ENCODE measurements around the gene AGFG2.

The AGFG2 gene

GRCh38 chr7:100585511-100586265 lies 46.7 kb downstream of the AGFG2 start, which contains the start of gene LRCH4:
LRCH4 (minus strand) TSS chr7:100586129; CDS start chr7:100586100, 29 bp downstream.
- DNase-seq (ENCODE audit: low read depth in 2 of 2), result no peak

GRCh38 chr7:100586266-100587025 lies 47.4 kb downstream of the AGFG2 start, which contains the start of gene FBXO24:
FBXO24 (plus strand) TSS chr7:100586328; CDS start chr7:100586626, 298 bp downstream.
- peak; percentile 100 for DNase-seq (ENCODE audit: low read depth in 2 of 2)

GRCh38 chr7:100588438-100588837 lies 49.4 kb downstream of the AGFG2 start:
- no peak for DNase-seq (ENCODE audit: low read depth in 2 of 2)

- no peak for DNase-seq (ENCODE audit: low read depth in 2 of 2)
These were observed 50.4 kb downstream of the AGFG2 start for GRCh38 chr7:100589341-100589947.

- DNase-seq (ENCODE audit: low read depth in 2 of 2), result no peak
These were observed 51.2 kb downstream of the AGFG2 start for GRCh38 chr7:100590077-100590737.

GRCh38 chr7:100591596-100591995 lies 52.6 kb downstream of the AGFG2 start:
- DNase-seq (ENCODE audit: low read depth in 2 of 2), result no peak

- DNase-seq (ENCODE audit: low read depth in 2 of 2), result no peak
These were observed 56.2 kb downstream of the AGFG2 start for GRCh38 chr7:100595188-100595587.

- no peak for DNase-seq (ENCODE audit: low read depth in 2 of 2)
These were observed 59.4 kb downstream of the AGFG2 start for GRCh38 chr7:100598425-100598824.

- DNase-seq (ENCODE audit: low read depth in 2 of 2), result no peak
These were observed 61.1 kb downstream of the AGFG2 start for GRCh38 chr7:100599911-100600729.

GRCh38 chr7:100600730-100601038 lies 61.7 kb downstream of the AGFG2 start:
- no peak for DNase-seq (ENCODE audit: low read depth in 2 of 2)

GRCh38 chr7:100602889-100603725 lies 64.1 kb downstream of the AGFG2 start:
- DNase-seq (ENCODE audit: low read depth in 2 of 2), result peak; percentile 90 to 93

- no peak for DNase-seq (ENCODE audit: low read depth in 2 of 2)
These were observed 64.7 kb downstream of the AGFG2 start for GRCh38 chr7:100603726-100604027.

- peak; percentile 42 to 50 for DNase-seq (ENCODE audit: low read depth in 2 of 2)
These were observed 65.3 kb downstream of the AGFG2 start for GRCh38 chr7:100604028-100604975.

- no peak for DNase-seq (ENCODE audit: low read depth in 2 of 2)
These were observed 66.2 kb downstream of the AGFG2 start for GRCh38 chr7:100604976-100605911.

- DNase-seq (ENCODE audit: low read depth in 2 of 2), result no peak
These were observed 67.3 kb downstream of the AGFG2 start for GRCh38 chr7:100606313-100606712.

GRCh38 chr7:100607111-100607510 lies 68.1 kb downstream of the AGFG2 start:
- DNase-seq (ENCODE audit: low read depth in 2 of 2), result no peak

- DNase-seq (ENCODE audit: low read depth in 2 of 2), result no peak
These were observed 71.0 kb downstream of the AGFG2 start for GRCh38 chr7:100609958-100610357.
